ENCODE results near the gene CDKN1A. TPM values are rescaled to one million over a fixed set of nuclear protein-coding genes. Genes with fewer than 3 reads are reported as not detected.

Gene CDKN1A
- total and polyA plus RNA-seq, 10 of the 15 experiments (the other 5 are each of a cell fraction or from before 2014, with no cell fraction given) = 25.2 to 637 (median 216) TPM

- POLR2A ChIA-PET = interaction anchor here (0.7 to 11.8 kb wide), 6 partner anchors 10 to 27 kb away, joined by 3 to 104 read pairs (median 6); partner anchors contain the start of gene CDKN1A
- FAIRE-seq (no peak), DNase-seq (ENCODE audit: low read depth, low spot score) (no peak), ATAC-seq (no peak)
- RAD21 ChIA-PET (ENCODE audit: unreplicated experiment) = interaction anchor here (0.7 to 1.4 kb wide), 2 partner anchors 12 to 23 kb away, joined by 4 read pairs; partner anchors contain the start of gene CDKN1A
- TF ChIP-seq CEBPB (IDR thresholded peaks at IDR 0.05; ENCODE audit: borderline replicate concordance in 1 of 2, low read depth in 2 of 2, low read length in 2 of 2) (no peak), BACH1 (IDR thresholded peaks at IDR 0.05; ENCODE audit: borderline replicate concordance) (no peak), IKZF2 (IDR thresholded peaks at IDR 0.05) (no peak), MXI1 (IDR thresholded peaks at IDR 0.05; ENCODE audit: low read depth, low read length) (no peak), RFX5 (IDR thresholded peaks at IDR 0.05; ENCODE audit: low read depth, low read length) (no peak), CREM (IDR thresholded peaks at IDR 0.05; ENCODE audit: low read depth) (no peak), CHD2 (IDR thresholded peaks at IDR 0.05; ENCODE audit: borderline replicate concordance, low read depth, low read length) (no peak), ASH2L (IDR thresholded peaks at IDR 0.05; ENCODE audit: borderline replicate concordance, low read depth) (no peak), ZNF217 (IDR thresholded peaks at IDR 0.05) (no peak), TBL1XR1 (IDR thresholded peaks at IDR 0.05; ENCODE audit: low read depth, low read length) (no peak), POLR2AphosphoS2 (IDR thresholded peaks at IDR 0.05; ENCODE audit: low read depth, low read length) (no peak), NR2C2 (IDR thresholded peaks at IDR 0.05; ENCODE audit: borderline replicate concordance, control insufficient read depth, insufficient read length, low read depth) (no peak), PML (IDR thresholded peaks at IDR 0.05; ENCODE audit: low read length) (no peak), BCL11A (IDR thresholded peaks at IDR 0.05; ENCODE audit: low read depth, low read length) (no peak), RBBP5 (conservative IDR thresholded peaks at IDR 0.05) (no peak), STAT1 (conservative IDR thresholded peaks at IDR 0.05) (no peak)
- TF ChIP-seq, protein P1, sequence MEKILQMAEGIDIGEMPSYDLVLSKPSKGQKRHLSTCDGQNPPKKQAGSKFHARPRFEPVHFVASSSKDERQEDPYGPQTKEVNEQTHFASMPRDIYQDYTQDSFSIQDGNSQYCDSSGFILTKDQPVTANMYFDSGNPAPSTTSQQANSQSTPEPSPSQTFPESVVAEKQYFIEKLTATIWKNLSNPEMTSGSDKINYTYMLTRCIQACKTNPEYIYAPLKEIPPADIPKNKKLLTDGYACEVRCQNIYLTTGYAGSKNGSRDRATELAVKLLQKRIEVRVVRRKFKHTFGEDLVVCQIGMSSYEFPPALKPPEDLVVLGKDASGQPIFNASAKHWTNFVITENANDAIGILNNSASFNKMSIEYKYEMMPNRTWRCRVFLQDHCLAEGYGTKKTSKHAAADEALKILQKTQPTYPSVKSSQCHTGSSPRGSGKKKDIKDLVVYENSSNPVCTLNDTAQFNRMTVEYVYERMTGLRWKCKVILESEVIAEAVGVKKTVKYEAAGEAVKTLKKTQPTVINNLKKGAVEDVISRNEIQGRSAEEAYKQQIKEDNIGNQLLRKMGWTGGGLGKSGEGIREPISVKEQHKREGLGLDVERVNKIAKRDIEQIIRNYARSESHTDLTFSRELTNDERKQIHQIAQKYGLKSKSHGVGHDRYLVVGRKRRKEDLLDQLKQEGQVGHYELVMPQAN (conservative IDR thresholded peaks at IDR 0.05) = no peak
- TF ChIP-seq, protein P2, sequence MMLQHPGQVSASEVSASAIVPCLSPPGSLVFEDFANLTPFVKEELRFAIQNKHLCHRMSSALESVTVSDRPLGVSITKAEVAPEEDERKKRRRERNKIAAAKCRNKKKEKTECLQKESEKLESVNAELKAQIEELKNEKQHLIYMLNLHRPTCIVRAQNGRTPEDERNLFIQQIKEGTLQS (IDR thresholded peaks at IDR 0.05; ENCODE audit: borderline replicate concordance, extremely low read depth, low read depth, low read length) = no peak
- H3K27ac ChIP-seq (ENCODE audit: control insufficient read depth, insufficient read depth) = no peak overlapping the region
- CTCF ChIA-PET = interaction anchor here (0.6 to 5.9 kb wide), 6 partner anchors 10 to 58 kb away, joined by 3 to 27 read pairs (median 3); no protein-coding TSS in a partner anchor
- H3K9me3 ChIP-seq (replicated peaks; ENCODE audit: control insufficient read depth, insufficient read depth, low read length) = no peaks in the 10 kb centered on the region; the same call in 1 of the 3 replicates
- no peaks in the 10 kb centered on the region for H3K79me2 ChIP-seq (ENCODE audit: control insufficient read depth, insufficient read depth, low read length)
- H3K36me3 ChIP-seq (ENCODE audit: control insufficient read depth in 2 of 2, insufficient read depth in 2 of 2, low read length in 1 of 2) = no peaks in the 10 kb centered on the region
- in situ Hi-C loops (cut with MboI) (no loop called here), intact Hi-C loops (cut with micrococcal nuclease; ENCODE audit: unreplicated experiment) (no loop called here)
- H3K4me3 ChIP-seq = no peak overlapping the region
- H3K4me1 ChIP-seq (ENCODE audit: control insufficient read depth, insufficient read depth, low read length) = peaks cover 69% of the 10 kb centered on the region
- H3K4me2 ChIP-seq (ENCODE audit: control insufficient read depth, insufficient read depth) = no peak overlapping the region
- H4K20me1 ChIP-seq (ENCODE audit: control insufficient read depth, insufficient read depth) = no peaks in the 10 kb centered on the region
- no peaks in the 10 kb centered on the region for H3K27me3 ChIP-seq (replicated peaks in 1 of 2; ENCODE audit: control insufficient read depth in 2 of 2, insufficient read depth in 2 of 2, low read length in 1 of 2)
- H3K9ac ChIP-seq (ENCODE audit: control insufficient read depth, insufficient read depth, low read length) = no peak overlapping the region
- 41% methylated on average over 6 of the region's 6 CpGs for WGBS (ENCODE audit: insufficient coverage, insufficient replicate concordance, low lambda C conversion rate, missing lambda C conversion rate)
- SMC1A ChIA-PET (ENCODE audit: uncharacterized antibody, unreplicated experiment) = interaction anchor here (0.8 to 16.7 kb wide), 5 partner anchors 11 to 99 kb away, joined by 3 to 240 read pairs (median 6); partner anchors contain the start of gene CDKN1A
- BruUV-seq (replicated peaks) = no TSS peak
- H2AFZ ChIP-seq (ENCODE audit: control insufficient read depth, low read depth, low read length) = no peak overlapping the region
Observed at GRCh38 chr6:36655085-36655724, 23.3 kb upstream of the CDKN1A start.
